WTC11 (cell line): Measurements from ENCODE around the gene ACACA.

Experiments
- ATF6 ChIP-seq: sonication (generic); formaldehyde crosslinking; IDR thresholded peaks from 2 replicates; pipeline ENCODE4 v1.8.1; 2023; ENCODE audit warnings: mild to moderate bottlenecking, missing genetic modification reagents
- CTCF ChIP-seq: fragments of 200-600 bp; IDR thresholded peaks from 2 replicates; pipeline ENCODE4 v1.8.0; 2022; ENCODE audit warnings: antibody characterized with exemption
- E2F1 ChIP-seq: sonication (generic); formaldehyde crosslinking; IDR thresholded peaks from 2 replicates; pipeline ENCODE4 v1.8.0; 2022; ENCODE audit warnings: mild to moderate bottlenecking, missing genetic modification reagents
- ETV6 ChIP-seq: sonication (generic); formaldehyde crosslinking; IDR thresholded peaks from 2 replicates; pipeline ENCODE4 v1.8.1; 2022; ENCODE audit warnings: mild to moderate bottlenecking, missing genetic modification reagents
- JAZF1 ChIP-seq: fragments of 250-450 bp; sonication (Bioruptor Pico); IDR thresholded peaks from 2 replicates; pipeline ENCODE4 v1.9.0; 2021; ENCODE audit warnings: moderate library complexity, mild to moderate bottlenecking, inconsistent platforms
- MAX ChIP-seq: sonication (generic); formaldehyde crosslinking; IDR thresholded peaks from 2 replicates; pipeline ENCODE4 v1.8.0; 2022; ENCODE audit warnings: mild to moderate bottlenecking, missing genetic modification reagents
- MLX ChIP-seq: sonication (generic); formaldehyde crosslinking; IDR thresholded peaks from 2 replicates; pipeline ENCODE4 v1.8.1; 2023; ENCODE audit warnings: mild to moderate bottlenecking, missing genetic modification reagents, moderate library complexity
- NFYB ChIP-seq: sonication (generic); formaldehyde crosslinking; conservative IDR thresholded peaks from 2 replicates; pipeline ENCODE4 v1.8.0; 2022; ENCODE audit warnings: low read depth, missing genetic modification reagents

- TF ChIP-seq MAX (CRISPR knock-in tag) (no peak), NFYB (CRISPR knock-in tag) (no peak), CTCF (no peak), MLX (CRISPR knock-in tag) (no peak), E2F1 (CRISPR knock-in tag) (no peak), JAZF1 (no peak), ETV6 (CRISPR knock-in tag) (no peak), ATF6 (CRISPR knock-in tag) (no peak)
Observed at GRCh38 chr17:37060928-37061327, 345.7 kb downstream of the ACACA start.
